SK-N-SH (cell line): ENCODE data around the gene TBC1D5. TPM values are rescaled to one million over a fixed set of nuclear protein-coding genes. Genes with fewer than 3 reads are reported as not detected.
"Not testable (repeated sequence)": the region's sequence is repeated elsewhere in the genome, so short reads cannot be mapped to it uniquely, and the experiment has no call there.

ENCODE experiments used
- CTCF ChIA-PET: fragments of 300-600, 350-600 bp; formaldehyde crosslinking; extraction: SDS; loops from one replicate; lab custom pipeline; 2021; lab: Yijun Ruan, JAX
- POLR2A ChIA-PET: fragments of 350-600 bp; sonication (Branson Sonifier 250); formaldehyde crosslinking; extraction: SDS; loops from one replicate; lab custom pipeline; 2020; ENCODE audit warnings: antibody characterized with exemption, inconsistent platforms; lab: Yijun Ruan, JAX
- DNase-seq: peaks from one replicate; pipeline ENCODE4 v3.0.0; 2012
- H2AFZ ChIP-seq: fragments of 200-600 bp; sonication (generic); 2 replicates; pipeline ENCODE4 v1.8.1; 2016; ENCODE audit warnings: antibody characterized with exemption, mild to moderate bottlenecking, low read depth
- H3F3A ChIP-seq: fragments of 200-600 bp; sonication (generic); replicated peaks from 2 replicates; pipeline ENCODE3; 2016; ENCODE audit warnings: antibody characterized with exemption, mild to moderate bottlenecking; ENCODE audit not compliant: insufficient read depth
- H3K27ac ChIP-seq, 2 experiments: fragments of 200-500 bp in 1 of 2; fragments of 200-600 bp in 1 of 2; sonication (Bioruptor generic) in 1 of 2; sonication (generic), shearing (Covaris generic) in 1 of 2; 2 replicates each; pipeline versions ENCODE4 v1.5.1 to v1.6.1; 2014 to 2016; ENCODE audit warnings: low read depth in 2 of 2, inconsistent platforms in 1 of 2, low read length in 1 of 2, mild to moderate bottlenecking in 1 of 2, mixed read lengths in 1 of 2
- H3K27me3 ChIP-seq: fragments of 200-600 bp; sonication (generic), shearing (Covaris generic); 2 replicates; pipeline ENCODE4 v1.6.1; 2016; ENCODE audit warnings: mixed run types; ENCODE audit not compliant: insufficient read depth
- H3K36me3 ChIP-seq, 2 experiments: fragments of 200-500 bp in 1 of 2; fragments of 200-600 bp in 1 of 2; sonication (Bioruptor generic) in 1 of 2; sonication (generic) in 1 of 2; replicated peaks in 1 of 2; 2 replicates each; pipeline versions ENCODE3 to v1.5.1; 2014 to 2016; ENCODE audit warnings: low read length in 1 of 2, mild to moderate bottlenecking in 1 of 2; ENCODE audit not compliant: insufficient read depth in 2 of 2, control insufficient read depth in 1 of 2
- H3K4me1 ChIP-seq, 2 experiments: fragments of 200-500 bp in 1 of 2; fragments of 200-600 bp in 1 of 2; sonication (Bioruptor generic) in 1 of 2; sonication (generic), shearing (Covaris generic) in 1 of 2; 2 replicates each; pipeline versions ENCODE4 v1.5.1 to v1.6.1; 2014 to 2016; ENCODE audit warnings: low read depth in 1 of 2, low read length in 1 of 2, mixed run types in 1 of 2; ENCODE audit not compliant: insufficient read depth in 2 of 2, control insufficient read depth in 1 of 2
- H3K4me2 ChIP-seq: fragments of 200-600 bp; sonication (generic), shearing (Covaris generic); 2 replicates; pipeline ENCODE4 v1.6.1; 2017; ENCODE audit warnings: mixed run types
- H3K4me3 ChIP-seq, 2 experiments: fragments of 200-500 bp in 1 of 2; fragments of 200-600 bp in 1 of 2; sonication (Bioruptor generic) in 1 of 2; sonication (generic), shearing (Covaris generic) in 1 of 2; 2 replicates each; pipeline versions ENCODE4 v1.5.1 to v1.8.1; 2014 to 2016; ENCODE audit warnings: low read depth in 2 of 2, inconsistent platforms in 1 of 2, low read length in 1 of 2, mild to moderate bottlenecking in 1 of 2, mixed read lengths in 1 of 2, moderate library complexity in 1 of 2
- H3K79me2 ChIP-seq: fragments of 200-600 bp; sonication (generic); 2 replicates; pipeline ENCODE4 v1.8.1; 2017; ENCODE audit warnings: mild to moderate bottlenecking; ENCODE audit not compliant: insufficient read depth
- H3K9ac ChIP-seq: fragments of 200-600 bp; sonication (generic); 2 replicates; pipeline ENCODE4 v1.6.1; 2017; ENCODE audit warnings: mixed run types
- H3K9me2 ChIP-seq: fragments of 200-600 bp; sonication (generic); 2 replicates; pipeline ENCODE4 v1.6.1; 2017; ENCODE audit warnings: mixed run types
- H3K9me3 ChIP-seq: fragments of 200-600 bp; sonication (generic); 2 replicates; pipeline ENCODE4 v1.6.1; 2017; ENCODE audit warnings: mixed run types, mild to moderate bottlenecking, moderate library complexity
- H4K20me1 ChIP-seq: fragments of 200-600 bp; sonication (generic); 2 replicates; pipeline ENCODE4 v1.6.1; 2017; ENCODE audit warnings: mild to moderate bottlenecking, mixed run types; ENCODE audit not compliant: insufficient read depth
- CHD2 ChIP-seq: fragments of 150-350 bp; IDR thresholded peaks from 2 replicates; pipeline ENCODE4 v1.6.1; 2018; ENCODE audit warnings: low read length; ENCODE audit not compliant: partially characterized antibody
- CTCF ChIP-seq: fragments of 200-600 bp; sonication (generic); IDR thresholded peaks from 2 replicates; pipeline ENCODE4 v1.6.1; 2017; ENCODE audit warnings: antibody characterized with exemption, mild to moderate bottlenecking, moderate library complexity
- EZH2phosphoT487 ChIP-seq: fragments of 200-600 bp; sonication (generic); IDR thresholded peaks from 2 replicates; pipeline ENCODE4 v1.6.1; 2017; ENCODE audit warnings: low read depth, mixed run types, mild to moderate bottlenecking, antibody characterized with exemption, moderate library complexity, borderline replicate concordance
- FOXM1 ChIP-seq: IDR thresholded peaks from 2 replicates; pipeline ENCODE4 v1.4.0; 2012; ENCODE audit warnings: low read depth, mild to moderate bottlenecking
- NFIC ChIP-seq: IDR thresholded peaks from 2 replicates; pipeline ENCODE4 v1.4.0; 2012; ENCODE audit warnings: borderline replicate concordance
- POLR2AphosphoS5 ChIP-seq: IDR thresholded peaks from 2 replicates; pipeline ENCODE4 v1.6.1; 2012; ENCODE audit warnings: low read depth, low read length
- RAD21 ChIP-seq: IDR thresholded peaks from 2 replicates; pipeline ENCODE4 v1.6.1; 2012; ENCODE audit warnings: mild to moderate bottlenecking, low read length
- RCOR1 ChIP-seq: fragments of 150-350 bp; IDR thresholded peaks from 2 replicates; pipeline ENCODE4 v1.6.1; 2017; ENCODE audit warnings: antibody characterized with exemption, low read length
- RFX5 ChIP-seq: IDR thresholded peaks from 2 replicates; pipeline ENCODE4 v1.6.1; 2012; ENCODE audit warnings: mild to moderate bottlenecking, improper control_type of control experiment, low read length
- SMC3 ChIP-seq: IDR thresholded peaks from 2 replicates; pipeline ENCODE4 v1.6.1; 2012; ENCODE audit warnings: low read depth, low read length, improper control_type of control experiment
- TCF12 ChIP-seq: IDR thresholded peaks from 2 replicates; pipeline ENCODE4 v1.4.0; 2012
- TEAD4 ChIP-seq: IDR thresholded peaks from 2 replicates; pipeline ENCODE4 v1.4.0; 2012; ENCODE audit warnings: mild to moderate bottlenecking, borderline replicate concordance; ENCODE audit not compliant: insufficient read depth
- USF1 ChIP-seq: IDR thresholded peaks from 2 replicates; pipeline ENCODE4 v1.4.0; 2012; ENCODE audit warnings: low read depth, borderline replicate concordance
- USF2 ChIP-seq: fragments of 150-350 bp; IDR thresholded peaks from 2 replicates; pipeline ENCODE4 v1.6.1; 2017; ENCODE audit warnings: antibody characterized with exemption, low read length, low read depth, borderline replicate concordance
- YY1 ChIP-seq: IDR thresholded peaks from 2 replicates; pipeline ENCODE4 v1.4.0; 2012; ENCODE audit warnings: low read depth, mild to moderate bottlenecking
- WGBS: methylation state at CpG from one replicate; pipeline ENCODE4 v1.1.6; 2017; ENCODE audit warnings: low lambda C conversion rate; 5-methylcytosine and 5-hydroxymethylcytosine counted together
- polyA plus RNA-seq, 3 experiments: library from polyadenylated mRNA; depleted of rRNA; stranded (reverse); fragments of >200 nt; gene quantifications; 2 replicates each; pipeline ENCODE4 v1.2.3, GENCODE V29; 2012
- TF ChIP-seq, protein P1 (sequence below): fragments of 150-350 bp; IDR thresholded peaks from 2 replicates; pipeline ENCODE4 v1.6.1; 2016; ENCODE audit warnings: mild to moderate bottlenecking, low read depth, low read length
- TF ChIP-seq, protein P2 (sequence below): IDR thresholded peaks from 2 replicates; pipeline ENCODE4; 2012

The TBC1D5 gene
- polyA plus RNA-seq, 1 of the 3 experiments (the other 2 are of a cell fraction): 19.5 TPM

GRCh38 chr3:17648630-17649355 lies 93.6 kb downstream of the TBC1D5 start:
- H2AFZ ChIP-seq, H3F3A ChIP-seq, CTCF ChIA-PET, H3K9ac ChIP-seq, H3K27me3 ChIP-seq, H3K36me3 ChIP-seq, H4K20me1 ChIP-seq, H3K9me2 ChIP-seq, POLR2A ChIA-PET, H3K27ac ChIP-seq, H3K4me1 ChIP-seq, H3K9me3 ChIP-seq, H3K4me3 ChIP-seq, DNase-seq, H3K4me2 ChIP-seq: not testable (repeated sequence)
- peaks cover 12% of the 10 kb centered on the region; the same call in 1 of the 2 replicates for H3K79me2 ChIP-seq
- 96% methylated on average over 8 of the region's 8 CpGs for WGBS

GRCh38 chr3:17645074-17645698 lies 97.2 kb downstream of the TBC1D5 start:
- H2AFZ ChIP-seq: no peak overlapping the region
- H3K27ac ChIP-seq: no peak overlapping the region
- ChIA-PET CTCF (interaction anchor here (0.6 to 3.1 kb wide), 60 partner anchors 9 to 1792 kb away, joined by 3 to 41 read pairs (median 4); partner anchors contain the start of gene TBC1D5), POLR2A (interaction anchor here (0.6 kb wide), 1 partner anchor 39 kb away, joined by 3 read pairs; no protein-coding TSS in a partner anchor)
- no peaks in the 10 kb centered on the region for H3K9me2 ChIP-seq
- H3K9me3 ChIP-seq: no peaks in the 10 kb centered on the region
- peaks cover 0 to 2% of the 10 kb centered on the region in 2 experiments; a peak in 2 of 4 replicates for H3K4me1 ChIP-seq
- H3K79me2 ChIP-seq: peaks cover 15% of the 10 kb centered on the region; the same call in 1 of the 2 replicates
- H3K4me2 ChIP-seq: no peak overlapping the region
- 49% methylated on average over 4 of the region's 4 CpGs for WGBS
- H3K9ac ChIP-seq: no peak overlapping the region
- no peak for TF ChIP-seq CHD2
- peak; percentile 73 for TF ChIP-seq SMC3
- TF ChIP-seq USF2: no peak
- peak; percentile 70 for TF ChIP-seq RAD21
- TF ChIP-seq, protein P1, sequence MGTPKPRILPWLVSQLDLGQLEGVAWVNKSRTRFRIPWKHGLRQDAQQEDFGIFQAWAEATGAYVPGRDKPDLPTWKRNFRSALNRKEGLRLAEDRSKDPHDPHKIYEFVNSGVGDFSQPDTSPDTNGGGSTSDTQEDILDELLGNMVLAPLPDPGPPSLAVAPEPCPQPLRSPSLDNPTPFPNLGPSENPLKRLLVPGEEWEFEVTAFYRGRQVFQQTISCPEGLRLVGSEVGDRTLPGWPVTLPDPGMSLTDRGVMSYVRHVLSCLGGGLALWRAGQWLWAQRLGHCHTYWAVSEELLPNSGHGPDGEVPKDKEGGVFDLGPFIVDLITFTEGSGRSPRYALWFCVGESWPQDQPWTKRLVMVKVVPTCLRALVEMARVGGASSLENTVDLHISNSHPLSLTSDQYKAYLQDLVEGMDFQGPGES: no peak
- TF ChIP-seq TEAD4: no peak
- no peak for TF ChIP-seq USF1
- peak; percentile 80 for TF ChIP-seq CTCF
- no peak for TF ChIP-seq FOXM1
- TF ChIP-seq EZH2phosphoT487: no peak
- no peak for TF ChIP-seq RFX5
- no peak for TF ChIP-seq RCOR1
- no peak for TF ChIP-seq NFIC
- TF ChIP-seq POLR2AphosphoS5: no peak
- TF ChIP-seq YY1: no peak
- TF ChIP-seq, protein P2, sequence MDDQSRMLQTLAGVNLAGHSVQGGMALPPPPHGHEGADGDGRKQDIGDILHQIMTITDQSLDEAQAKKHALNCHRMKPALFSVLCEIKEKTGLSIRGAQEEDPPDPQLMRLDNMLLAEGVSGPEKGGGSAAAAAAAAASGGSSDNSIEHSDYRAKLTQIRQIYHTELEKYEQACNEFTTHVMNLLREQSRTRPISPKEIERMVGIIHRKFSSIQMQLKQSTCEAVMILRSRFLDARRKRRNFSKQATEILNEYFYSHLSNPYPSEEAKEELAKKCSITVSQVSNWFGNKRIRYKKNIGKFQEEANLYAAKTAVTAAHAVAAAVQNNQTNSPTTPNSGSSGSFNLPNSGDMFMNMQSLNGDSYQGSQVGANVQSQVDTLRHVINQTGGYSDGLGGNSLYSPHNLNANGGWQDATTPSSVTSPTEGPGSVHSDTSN: no peak
- TF ChIP-seq TCF12: no peak
- H4K20me1 ChIP-seq: no peaks in the 10 kb centered on the region
- no peak overlapping the region for H3K4me3 ChIP-seq
- peaks cover 12% of the 10 kb centered on the region for H3F3A ChIP-seq
- peak; percentile 28 for DNase-seq
- H3K27me3 ChIP-seq: no peaks in the 10 kb centered on the region
- no peaks in the 10 kb centered on the region for H3K36me3 ChIP-seq
